ENCODE data around the gene ABR. TPM values are rescaled to one million over a fixed set of nuclear protein-coding genes. Genes with fewer than 3 reads are reported as not detected.

Gene ABR
- total and polyA plus RNA-seq, 2 of the 8 experiments (the other 6 are each of a cell fraction or from before 2014, with no cell fraction given) = 44.8 to 47.2 TPM

GRCh38 chr17:979212-979538, 200.6 kb downstream of the ABR start:
- H3K14ac ChIP-seq (ENCODE audit: insufficient read length) = no peak overlapping the region
- peaks cover 5 to 22% (median 12%) of the 10 kb centered on the region in 4 experiments for H3K4me1 ChIP-seq (replicated peaks in 1 of 4; ENCODE audit: control insufficient read depth in 3 of 4, insufficient read depth in 4 of 4, low read length in 3 of 4)
- H3K27me3 ChIP-seq (replicated peaks in 1 of 4; ENCODE audit: control insufficient read depth in 3 of 4, extremely low read depth in 1 of 4, insufficient read depth in 3 of 4, low read length in 3 of 4) = no peaks in the 10 kb centered on the region
- H2BK5ac ChIP-seq (ENCODE audit: low read depth, low read length) = no peak overlapping the region
- H3K9ac ChIP-seq (replicated peaks in 1 of 4; ENCODE audit: extremely low read depth in 1 of 4, low read depth in 3 of 4, low read length in 3 of 4) = peak overlapping the region in 2 of 4 experiments; percentile 45 to 80; a peak in 3 of 7 replicates
- DNase-seq (ENCODE audit: low read depth in 1 of 2, low spot score in 2 of 2) = no peak
- no peak overlapping the region for H2AK5ac ChIP-seq (ENCODE audit: low read depth, low read length)
- no peak overlapping the region for H2BK20ac ChIP-seq (ENCODE audit: low read length)
- H3K23me2 ChIP-seq (ENCODE audit: low read depth, low read length) = peaks cover 7% of the 10 kb centered on the region
- H4K5ac ChIP-seq (ENCODE audit: insufficient read length, low read depth, low read length) = no peak overlapping the region
- no peak overlapping the region for H3K4ac ChIP-seq (replicated peaks; ENCODE audit: insufficient read length, low read depth, low read length)
- peaks cover 4 to 7% of the 10 kb centered on the region in 2 experiments for H4K20me1 ChIP-seq (replicated peaks in 1 of 2; ENCODE audit: control insufficient read depth in 1 of 2, insufficient read depth in 2 of 2, low read length in 2 of 2)
- peaks cover 18 to 43% of the 10 kb centered on the region in 2 experiments for H3K79me2 ChIP-seq (ENCODE audit: control insufficient read depth in 1 of 2, insufficient read depth in 2 of 2, low read length in 2 of 2)
- peak overlapping the region; percentile 31; the same call in 1 of the 2 replicates for H3K27ac ChIP-seq (ENCODE audit: low read depth, low read length)
- H2AFZ ChIP-seq (ENCODE audit: low read length) = no peak overlapping the region
- H3K9me3 ChIP-seq (ENCODE audit: insufficient read depth in 2 of 2, low read depth in 1 of 2, low read length in 1 of 2) = no peaks in the 10 kb centered on the region
- peaks cover 12% of the 10 kb centered on the region for H3K79me1 ChIP-seq (ENCODE audit: low read depth, low read length)
- no peak overlapping the region for H3K23ac ChIP-seq (ENCODE audit: insufficient read length)
- WGBS, 2 experiments (ENCODE audit: extremely low coverage in 1 of 2, insufficient coverage in 1 of 2, insufficient read length in 1 of 2, insufficient replicate concordance in 2 of 2, low coverage in 1 of 2, low lambda C conversion rate in 2 of 2, missing lambda C conversion rate in 1 of 2) = 1% methylated on average over 18 of the region's 42 CpGs; no CpG with 5 or more reads in 1 of the 2 experiments
- no peak overlapping the region for H4K91ac ChIP-seq (replicated peaks; ENCODE audit: insufficient read length, low read length)
- H3K56ac ChIP-seq (replicated peaks; ENCODE audit: insufficient read length, low read depth, low read length) = no peak overlapping the region
- H3K4me3 ChIP-seq (ENCODE audit: extremely low read depth in 1 of 4, insufficient read depth in 2 of 4, low read depth in 3 of 4, low read length in 4 of 4) = peak overlapping the region; percentile 57 to 75 (median 67)
- ChIA-PET CTCF (ENCODE audit: partially characterized antibody) (interaction anchor here (0.7 to 17.5 kb wide), 14 partner anchors 13 to 202 kb away, joined by 3 to 258 read pairs (median 6); partner anchors contain the start of genes GLOD4, MRM3 and TIMM22), POLR2A (ENCODE audit: partially characterized antibody) (interaction anchor here (0.8 to 2.4 kb wide), 15 partner anchors 11 to 197 kb away, joined by 3 to 14 read pairs (median 5); partner anchors contain the start of genes GLOD4, MRM3 and TIMM22)
- H4K8ac ChIP-seq (ENCODE audit: extremely low read depth, insufficient read depth, low read length) = no peak overlapping the region
- no peak overlapping the region for H2BK15ac ChIP-seq (ENCODE audit: low read length)
- H2BK120ac ChIP-seq (replicated peaks; ENCODE audit: low read depth, low read length) = no peak overlapping the region
- no peaks in the 10 kb centered on the region for H3K36me3 ChIP-seq (ENCODE audit: control insufficient read depth in 2 of 4, insufficient read depth in 4 of 4, low read length in 3 of 4)
- peak overlapping the region; percentile 63 to 99; a peak in 3 of 4 replicates for H3K4me2 ChIP-seq (ENCODE audit: insufficient read depth in 1 of 2, low read depth in 2 of 2, low read length in 2 of 2)
- H2BK12ac ChIP-seq (ENCODE audit: low read depth, low read length) = no peak overlapping the region
- FAIRE-seq = no peak
- TF ChIP-seq BCL11A (IDR thresholded peaks at IDR 0.05; ENCODE audit: low read depth in 2 of 2, low read length in 2 of 2) = no peak
- TF ChIP-seq EGR1 (IDR thresholded peaks at IDR 0.05; ENCODE audit: borderline replicate concordance, low read depth, low read length) = no peak
- no peak for TF ChIP-seq JUN (IDR thresholded peaks at IDR 0.05; ENCODE audit: low read depth, low read length)
- H3K18ac ChIP-seq (ENCODE audit: extremely low read depth, low read length) = no peak overlapping the region
